Stomach (tissue), 4 donors: ENCODE data around the gene ZNF423.

Experiments used
- POLR2A ChIP-seq, 4 donors: fragments of 450-650 bp; IDR thresholded peaks; one replicate each; pipeline ENCODE4 v1.6.1; 2016; ENCODE audit warnings: antibody characterized with exemption in 4 of 4, control low read depth in 2 of 4, mild to moderate bottlenecking in 1 of 4, moderate library complexity in 1 of 4
- TF ChIP-seq, protein P1 (sequence below), 7 experiments: fragments of 450-650 bp in 4 of 7; fragments of 200-600 bp in 3 of 7; sonication (generic) in 3 of 7; IDR thresholded peaks; one replicate each; pipeline ENCODE4 v1.5.1; 2016 to 2019; ENCODE audit warnings: antibody characterized with exemption in 7 of 7, control low read depth in 2 of 7, mild to moderate bottlenecking in 1 of 7

DNA sequence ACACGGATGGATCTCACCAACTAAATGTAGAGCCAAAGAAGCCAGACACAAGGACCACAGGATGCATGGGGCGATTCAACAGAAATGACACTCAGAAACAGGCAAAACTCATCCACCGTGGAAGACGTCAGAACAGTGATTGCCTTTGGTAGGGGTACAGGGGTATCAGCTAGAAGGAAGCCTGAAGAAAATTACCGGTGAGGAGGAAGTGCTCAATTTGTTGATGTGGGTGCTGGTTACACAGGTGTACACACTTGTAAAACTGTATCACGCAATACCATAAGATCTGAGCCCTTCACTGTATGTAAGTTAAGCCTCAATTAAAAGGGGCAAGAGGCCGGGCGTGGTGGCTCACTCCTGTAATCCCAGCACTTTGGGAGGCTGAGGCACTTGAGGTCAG is 256.2 kb downstream of the ZNF423 start:
- TF ChIP-seq, protein P1, sequence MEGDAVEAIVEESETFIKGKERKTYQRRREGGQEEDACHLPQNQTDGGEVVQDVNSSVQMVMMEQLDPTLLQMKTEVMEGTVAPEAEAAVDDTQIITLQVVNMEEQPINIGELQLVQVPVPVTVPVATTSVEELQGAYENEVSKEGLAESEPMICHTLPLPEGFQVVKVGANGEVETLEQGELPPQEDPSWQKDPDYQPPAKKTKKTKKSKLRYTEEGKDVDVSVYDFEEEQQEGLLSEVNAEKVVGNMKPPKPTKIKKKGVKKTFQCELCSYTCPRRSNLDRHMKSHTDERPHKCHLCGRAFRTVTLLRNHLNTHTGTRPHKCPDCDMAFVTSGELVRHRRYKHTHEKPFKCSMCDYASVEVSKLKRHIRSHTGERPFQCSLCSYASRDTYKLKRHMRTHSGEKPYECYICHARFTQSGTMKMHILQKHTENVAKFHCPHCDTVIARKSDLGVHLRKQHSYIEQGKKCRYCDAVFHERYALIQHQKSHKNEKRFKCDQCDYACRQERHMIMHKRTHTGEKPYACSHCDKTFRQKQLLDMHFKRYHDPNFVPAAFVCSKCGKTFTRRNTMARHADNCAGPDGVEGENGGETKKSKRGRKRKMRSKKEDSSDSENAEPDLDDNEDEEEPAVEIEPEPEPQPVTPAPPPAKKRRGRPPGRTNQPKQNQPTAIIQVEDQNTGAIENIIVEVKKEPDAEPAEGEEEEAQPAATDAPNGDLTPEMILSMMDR (IDR thresholded peaks at IDR 0.05), result no peak
- TF ChIP-seq POLR2A (IDR thresholded peaks at IDR 0.05), result no peak
